Measurements from ENCODE around the gene CAMTA1. TPM values are rescaled to one million over a fixed set of nuclear protein-coding genes. Genes with fewer than 3 reads are reported as not detected.

CAMTA1 gene
- total RNA-seq, 1 experiment from 2014 or later = 82.2 TPM

DNA sequence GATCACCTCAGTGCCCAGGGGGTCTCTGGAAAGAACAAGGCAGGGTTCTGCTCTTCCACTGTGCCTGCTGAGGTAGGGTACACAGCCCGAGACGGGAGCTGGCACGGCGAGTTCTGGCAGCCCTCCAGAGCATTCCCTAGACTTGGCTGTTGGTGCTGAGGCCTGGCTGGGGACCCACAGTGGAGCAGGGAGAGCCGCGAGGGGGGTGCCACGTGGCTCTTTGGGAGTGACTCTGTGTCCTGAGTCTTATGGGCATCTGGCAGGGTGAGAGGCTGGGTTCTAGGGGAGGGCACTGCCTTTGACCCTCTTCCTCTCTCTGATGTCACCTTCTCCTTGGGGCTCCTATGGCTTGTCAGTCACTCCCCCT is 336.4 kb downstream of the CAMTA1 start:
- TF ChIP-seq SIN3A (IDR thresholded peaks at IDR 0.05; ENCODE audit: borderline replicate concordance, insufficient read depth, low read depth, low read length) (no peak), POLR2AphosphoS5 (IDR thresholded peaks at IDR 0.05; ENCODE audit: low read depth, low read length) (no peak), REST (IDR thresholded peaks at IDR 0.05; ENCODE audit: insufficient read depth in 1 of 2, low read depth in 2 of 2, low read length in 1 of 2) (no peak), TCF7L2 (IDR thresholded peaks at IDR 0.05; ENCODE audit: low read depth, low read length) (no peak)
- TF ChIP-seq, protein P1, sequence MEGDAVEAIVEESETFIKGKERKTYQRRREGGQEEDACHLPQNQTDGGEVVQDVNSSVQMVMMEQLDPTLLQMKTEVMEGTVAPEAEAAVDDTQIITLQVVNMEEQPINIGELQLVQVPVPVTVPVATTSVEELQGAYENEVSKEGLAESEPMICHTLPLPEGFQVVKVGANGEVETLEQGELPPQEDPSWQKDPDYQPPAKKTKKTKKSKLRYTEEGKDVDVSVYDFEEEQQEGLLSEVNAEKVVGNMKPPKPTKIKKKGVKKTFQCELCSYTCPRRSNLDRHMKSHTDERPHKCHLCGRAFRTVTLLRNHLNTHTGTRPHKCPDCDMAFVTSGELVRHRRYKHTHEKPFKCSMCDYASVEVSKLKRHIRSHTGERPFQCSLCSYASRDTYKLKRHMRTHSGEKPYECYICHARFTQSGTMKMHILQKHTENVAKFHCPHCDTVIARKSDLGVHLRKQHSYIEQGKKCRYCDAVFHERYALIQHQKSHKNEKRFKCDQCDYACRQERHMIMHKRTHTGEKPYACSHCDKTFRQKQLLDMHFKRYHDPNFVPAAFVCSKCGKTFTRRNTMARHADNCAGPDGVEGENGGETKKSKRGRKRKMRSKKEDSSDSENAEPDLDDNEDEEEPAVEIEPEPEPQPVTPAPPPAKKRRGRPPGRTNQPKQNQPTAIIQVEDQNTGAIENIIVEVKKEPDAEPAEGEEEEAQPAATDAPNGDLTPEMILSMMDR (IDR thresholded peaks at IDR 0.05) = no peak
- DNase-seq (ENCODE audit: low read depth, low spot score) = no peak
- intact Hi-C loops (cut with micrococcal nuclease; ENCODE audit: unreplicated experiment) = no loop called here

DNA sequence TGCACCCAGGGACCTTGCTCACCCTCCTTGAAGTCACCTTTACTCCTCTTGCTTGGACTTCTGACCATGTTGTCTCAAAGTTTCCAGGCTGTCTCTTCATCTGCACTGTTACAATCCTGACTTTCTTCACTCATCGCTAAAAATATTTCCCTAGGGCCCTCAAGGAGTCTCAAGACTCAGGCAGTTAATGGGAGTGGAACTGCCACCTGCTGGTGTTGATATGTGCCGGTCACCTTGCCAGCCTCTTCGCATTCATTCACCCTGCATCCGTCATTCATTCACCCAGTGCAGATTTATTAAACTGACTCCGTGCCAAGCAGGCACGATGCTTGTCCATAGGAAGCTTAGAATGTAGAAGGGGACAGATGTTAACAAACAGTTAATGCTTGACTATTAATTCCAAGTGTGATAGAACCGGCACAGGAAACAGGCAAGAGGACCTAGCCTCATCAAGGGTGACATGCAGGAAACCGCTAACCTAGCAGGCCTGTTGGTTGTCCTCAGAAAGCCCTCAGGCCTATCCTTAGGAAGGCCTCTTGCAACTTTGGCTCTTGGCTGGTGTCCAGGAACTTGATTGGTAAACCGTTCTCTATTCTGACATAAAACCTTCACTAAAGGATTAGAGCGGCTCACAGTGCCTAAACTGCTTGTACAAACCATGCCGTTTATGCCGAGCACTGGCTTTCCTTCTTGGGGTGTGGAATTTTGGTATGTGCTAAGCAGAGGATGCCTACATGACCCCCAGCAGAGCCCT is 342.2 kb downstream of the CAMTA1 start:
- ATAC-seq = no peak
- BruUV-seq (replicated peaks) = no TSS peak
- no peaks in the 10 kb centered on the region for H3K9me3 ChIP-seq (ENCODE audit: control insufficient read depth, insufficient read depth, low read depth, low read length)
- no peaks in the 10 kb centered on the region for H3K36me3 ChIP-seq (ENCODE audit: control insufficient read depth, insufficient read depth, low read length)
- no peaks in the 10 kb centered on the region for H3K27me3 ChIP-seq (ENCODE audit: control insufficient read depth, insufficient read depth, low read length)
- no peak for DNase-seq (ENCODE audit: low read depth, low spot score)
- H3K27ac ChIP-seq (ENCODE audit: low read length) = no peak overlapping the region
- in situ Hi-C loops (cut with HindIII; ENCODE audit: low pct_unique_long_range_greater_than_20kb, low sequenced_read_pairs) = no loop called here
- ChIA-PET POLR2A (no interaction called here), CTCF (no interaction called here)
- H3K4me3 ChIP-seq (ENCODE audit: low read depth in 2 of 2, low read length in 2 of 2) = no peak overlapping the region
- intact Hi-C loops (cut with micrococcal nuclease; ENCODE audit: unreplicated experiment) = no loop called here
- TF ChIP-seq SIN3A (IDR thresholded peaks at IDR 0.05; ENCODE audit: borderline replicate concordance, insufficient read depth, low read depth, low read length) (no peak), TCF7L2 (IDR thresholded peaks at IDR 0.05; ENCODE audit: low read depth, low read length) (no peak), POLR2AphosphoS5 (IDR thresholded peaks at IDR 0.05; ENCODE audit: low read depth, low read length) (no peak), REST (IDR thresholded peaks at IDR 0.05; ENCODE audit: insufficient read depth in 1 of 2, low read depth in 2 of 2, low read length in 1 of 2) (no peak)
- TF ChIP-seq, protein P1 (IDR thresholded peaks at IDR 0.05) = no peak
- no peaks in the 10 kb centered on the region for H3K4me1 ChIP-seq (ENCODE audit: control insufficient read depth, insufficient read depth, low read length)

More for the DNA sequence above, 336.4 kb downstream of the CAMTA1 start:
- no peaks in the 10 kb centered on the region for H3K9me3 ChIP-seq (ENCODE audit: control insufficient read depth, insufficient read depth, low read depth, low read length)
- H3K4me3 ChIP-seq (ENCODE audit: low read depth in 2 of 2, low read length in 2 of 2) = no peak overlapping the region
- BruUV-seq (replicated peaks) = no TSS peak
- in situ Hi-C loops (cut with HindIII; ENCODE audit: low pct_unique_long_range_greater_than_20kb, low sequenced_read_pairs) = no loop called here
- no peaks in the 10 kb centered on the region for H3K4me1 ChIP-seq (ENCODE audit: control insufficient read depth, insufficient read depth, low read length)
- ChIA-PET POLR2A (interaction anchor here (1.0 kb wide), 1 partner anchor 51 kb away, joined by 3 read pairs; no protein-coding TSS in a partner anchor), CTCF (interaction anchor here (1.2 kb wide), 1 partner anchor 12 kb away, joined by 4 read pairs; no protein-coding TSS in a partner anchor)
- no peak for ATAC-seq
- H3K27ac ChIP-seq (ENCODE audit: low read length) = no peak overlapping the region
- H3K27me3 ChIP-seq (ENCODE audit: control insufficient read depth, insufficient read depth, low read length) = no peaks in the 10 kb centered on the region
- no peaks in the 10 kb centered on the region for H3K36me3 ChIP-seq (ENCODE audit: control insufficient read depth, insufficient read depth, low read length)
